Stimulated activated CD4-positive, alpha-beta T cell treated with anti-CD3 and anti-CD28 coated beads, Interleukin-1b, Interleukin-23, amount 100 ng/mL, for 4 hours (primary cell): ENCODE results near the gene RABGAP1L.

ENCODE experiments used
- DNase-seq, 2 donors: peaks; one replicate each; pipeline ENCODE4 v3.0.0-alpha.2; 2020; ENCODE audit warnings: low read depth in 2 of 2

Gene RABGAP1L

GRCh38 chr1:174960362-174960761, 801.0 kb downstream of the RABGAP1L start:
- DNase-seq: no peak

- no peak for DNase-seq
Measured at GRCh38 chr1:174963529-174964125, 804.3 kb downstream of the RABGAP1L start.

DNA sequence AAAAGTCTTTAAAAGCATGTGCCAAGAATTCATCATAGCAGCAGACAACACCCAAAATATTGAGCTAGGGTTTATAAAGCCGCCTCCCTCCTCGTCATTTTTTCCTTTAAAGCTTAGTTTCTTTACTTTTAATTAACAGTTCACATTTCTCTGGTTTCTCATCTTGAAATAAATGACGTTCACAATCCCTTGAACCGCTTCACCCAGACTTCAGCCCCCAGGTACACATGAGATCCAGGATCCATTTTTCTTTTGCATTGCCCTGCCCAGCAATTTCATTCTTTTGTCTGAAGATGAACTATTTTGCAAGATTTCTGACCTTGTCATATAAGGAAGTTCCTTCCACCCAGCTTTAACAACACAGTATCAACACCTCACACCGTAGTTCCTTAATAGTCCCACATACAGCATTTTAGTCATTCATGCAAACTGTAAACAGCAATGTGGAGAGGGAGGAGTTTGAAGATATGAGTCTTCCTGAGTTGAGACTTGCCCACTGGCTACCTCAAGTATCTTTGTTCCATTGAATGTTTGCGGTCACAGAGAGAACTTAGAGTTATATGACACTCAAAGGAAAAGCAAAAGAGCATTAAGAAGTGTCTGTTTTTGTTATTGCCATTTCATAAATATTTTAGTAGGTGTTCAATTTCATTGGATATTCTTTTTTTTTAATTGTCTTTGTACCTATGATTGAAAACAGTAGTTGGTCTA, 805.1 kb downstream of the RABGAP1L start:
- no peak for DNase-seq

- no peak for DNase-seq
Measured at GRCh38 chr1:174964972-174965361, 805.6 kb downstream of the RABGAP1L start.

GRCh38 chr1:174965362-174966007, 806.2 kb downstream of the RABGAP1L start:
- DNase-seq: no peak

DNA sequence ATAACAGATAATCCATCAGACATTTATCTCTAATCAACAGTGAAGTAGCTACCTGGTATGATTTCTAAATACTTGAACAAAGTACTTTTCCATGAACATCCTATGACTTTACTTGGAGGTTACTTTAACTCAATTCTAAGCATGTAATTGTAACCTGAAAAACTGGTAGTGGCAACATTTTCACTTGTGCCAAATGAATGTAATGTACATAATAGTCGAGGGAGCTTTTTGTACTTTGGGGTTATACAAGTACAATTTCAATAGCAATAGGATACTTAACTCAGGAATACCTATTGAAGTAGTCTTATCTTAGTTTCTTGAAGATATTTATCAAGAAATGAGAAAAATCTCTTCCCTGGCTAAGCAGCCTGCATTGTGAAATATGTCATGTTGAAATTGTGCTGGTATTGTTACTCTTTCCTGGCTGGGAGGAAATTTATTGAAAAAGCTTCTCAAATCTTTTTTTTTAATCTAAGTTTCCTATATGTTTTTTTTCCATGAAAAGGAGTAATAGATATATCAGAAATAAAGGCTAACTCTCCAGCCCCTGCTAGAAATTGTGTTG, 806.8 kb downstream of the RABGAP1L start:
- DNase-seq: no peak

DNA sequence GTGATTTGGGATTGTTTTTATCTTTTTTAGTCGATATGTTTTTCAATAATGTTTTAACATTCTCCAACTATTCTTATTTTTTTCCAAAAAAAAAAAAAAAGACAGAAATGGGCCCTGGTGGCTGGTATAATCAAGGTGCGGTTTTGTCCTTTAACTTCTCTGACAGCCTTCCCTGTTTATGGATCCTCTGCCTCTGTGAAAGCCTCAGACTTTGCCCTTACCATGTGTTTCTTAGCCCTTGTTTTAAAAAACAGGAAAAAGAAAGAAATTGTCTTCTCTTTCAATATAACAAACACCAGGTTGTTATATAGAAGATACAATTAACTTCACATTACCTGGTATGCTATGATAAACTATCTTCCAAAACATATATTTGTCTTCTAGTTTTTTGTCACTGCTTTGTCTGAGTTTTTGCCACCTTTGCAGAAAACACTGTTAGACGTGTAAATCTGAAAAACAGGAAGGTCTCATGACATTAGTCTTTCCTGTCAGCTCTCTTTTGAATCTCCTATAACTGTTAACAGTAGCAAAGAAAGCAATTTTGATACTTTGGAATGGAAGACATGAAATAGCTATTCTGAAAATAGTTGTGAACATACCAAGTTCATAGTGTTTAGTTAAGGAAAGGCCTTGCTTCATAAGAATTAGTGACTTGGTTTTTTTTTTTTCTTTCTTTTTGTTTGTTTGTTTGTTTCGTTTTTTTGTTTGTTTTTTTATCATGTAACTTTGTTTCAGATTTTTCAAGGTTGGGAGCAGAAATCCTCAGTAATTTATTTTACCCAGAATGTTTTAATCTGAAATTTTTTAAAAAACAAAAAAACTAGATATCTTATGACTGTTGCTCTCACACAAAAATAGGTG, 808.8 kb downstream of the RABGAP1L start:
- DNase-seq: no peak

DNA sequence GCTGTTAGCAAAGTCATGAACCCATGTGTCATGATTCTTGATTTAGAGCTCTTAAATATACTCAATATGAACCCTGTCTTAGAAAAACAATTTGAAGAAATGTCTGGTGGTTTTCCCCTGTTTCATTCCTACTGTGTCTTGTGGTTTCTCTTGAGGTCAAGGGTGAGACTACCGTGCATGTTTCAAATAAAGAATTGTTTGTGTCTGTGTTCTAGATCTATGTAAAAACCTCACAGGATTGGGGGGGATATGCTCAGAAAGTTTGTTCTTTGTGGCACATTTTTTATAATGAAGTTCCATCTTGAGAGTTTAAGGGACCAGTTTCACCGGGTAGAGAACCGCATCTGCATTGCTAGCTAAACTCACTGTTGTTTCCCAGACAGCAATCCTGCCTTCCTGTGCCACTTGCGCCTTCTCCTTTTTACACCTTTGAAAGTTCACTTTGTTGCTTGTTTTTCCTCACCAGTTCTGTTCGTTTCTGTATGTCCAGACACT, 809.5 kb downstream of the RABGAP1L start:
- no peak for DNase-seq

- no peak for DNase-seq
Measured at GRCh38 chr1:174969977-174970376, 810.7 kb downstream of the RABGAP1L start.

GRCh38 chr1:174971466-174971865, 812.1 kb downstream of the RABGAP1L start:
- DNase-seq: no peak

- no peak for DNase-seq
Measured at GRCh38 chr1:174971902-174972301, 812.6 kb downstream of the RABGAP1L start.

GRCh38 chr1:174974711-174975119, 815.4 kb downstream of the RABGAP1L start:
- DNase-seq: no peak

DNA sequence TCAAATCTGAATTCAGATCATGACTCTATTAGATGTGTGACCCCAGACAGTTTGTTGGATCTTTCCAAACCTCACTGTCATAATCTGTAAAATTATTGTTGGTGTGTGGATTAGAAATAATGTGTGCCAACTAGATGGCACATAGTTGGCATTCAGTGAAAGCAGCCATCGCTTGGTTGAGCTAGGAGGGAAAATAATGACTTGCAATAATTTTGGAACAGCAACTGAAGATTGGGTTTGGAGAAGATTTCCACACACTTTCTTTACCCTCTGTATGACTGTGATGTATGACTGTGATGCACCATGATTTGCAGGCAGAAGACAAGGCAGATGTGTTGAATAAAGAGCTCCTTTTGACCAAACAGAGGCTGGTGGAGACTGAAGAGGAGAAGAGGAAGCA, 816.4 kb downstream of the RABGAP1L start:
- no peak for DNase-seq

DNA sequence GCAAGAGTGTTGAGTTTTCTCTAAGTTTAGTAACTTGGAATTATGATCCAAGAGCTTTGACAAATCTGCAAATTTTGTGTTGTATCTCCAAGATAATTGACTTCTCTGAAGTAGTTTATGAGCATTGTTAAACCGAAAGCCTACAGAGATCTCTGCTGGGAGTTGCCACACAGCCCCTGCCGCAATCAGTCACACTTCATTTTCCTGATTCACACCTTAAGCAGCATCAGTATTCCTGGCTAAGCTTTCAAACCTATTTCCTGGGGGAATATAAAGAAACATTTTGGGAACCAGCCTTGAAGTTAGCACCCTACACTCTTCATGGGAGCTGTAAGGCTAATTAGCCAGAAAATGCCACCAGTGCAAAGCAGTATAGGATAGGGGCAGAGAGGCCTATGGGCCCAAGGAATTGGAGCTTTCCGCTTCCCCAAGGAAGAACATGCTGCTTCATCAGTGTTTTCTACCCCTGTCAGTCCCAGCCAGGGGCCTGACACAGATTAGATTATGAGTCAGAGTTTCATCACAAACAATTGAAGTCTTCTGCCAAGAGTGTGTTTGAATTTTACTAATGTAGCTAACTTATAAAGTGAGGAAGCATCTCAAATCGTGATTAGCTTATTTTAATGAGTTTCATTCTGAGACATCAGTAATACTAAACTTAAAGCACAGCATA, 817.3 kb downstream of the RABGAP1L start:
- no peak for DNase-seq

- DNase-seq: peak in 1 of 2 donors; percentile 37
Measured at GRCh38 chr1:174982971-174983689, 823.8 kb downstream of the RABGAP1L start.

DNA sequence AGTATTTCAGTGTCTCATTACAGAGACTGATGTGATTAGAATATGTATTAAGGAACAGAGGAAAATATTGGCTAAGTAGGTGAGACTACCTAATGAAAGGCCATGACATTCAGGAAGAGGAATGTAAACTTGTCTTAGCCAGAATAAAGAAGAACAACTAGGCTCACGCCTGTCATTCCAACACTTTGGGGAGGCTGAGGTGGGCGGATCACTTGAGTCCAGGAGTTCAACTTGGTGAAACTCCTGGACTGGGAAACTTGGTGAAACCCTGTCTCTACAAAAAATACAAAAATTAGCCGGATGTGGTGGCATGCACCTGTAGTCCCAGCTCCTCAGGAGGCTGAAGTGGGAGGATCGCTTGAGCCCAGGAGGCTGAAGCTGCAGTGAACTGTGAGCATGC, 825.6 kb downstream of the RABGAP1L start:
- no peak for DNase-seq

DNA sequence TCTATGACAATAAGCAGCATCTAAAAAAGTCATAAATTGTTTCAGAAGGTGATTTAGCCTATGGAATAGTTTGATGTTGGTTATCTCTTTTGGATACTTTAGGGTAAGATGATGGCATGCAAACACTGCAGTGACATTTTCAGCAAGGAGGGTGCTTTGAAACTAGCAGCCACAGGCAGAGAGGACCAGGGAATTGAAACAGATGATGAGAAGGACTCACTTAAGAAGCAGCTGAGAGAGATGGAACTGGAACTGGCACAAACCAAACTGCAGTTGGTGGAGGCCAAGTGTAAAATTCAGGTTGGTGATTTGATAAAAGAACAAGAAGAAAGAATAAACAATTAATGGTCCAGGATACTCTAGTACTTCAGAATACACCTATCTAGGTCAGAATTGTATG, 829.2 kb downstream of the RABGAP1L start:
- DNase-seq: no peak

DNA sequence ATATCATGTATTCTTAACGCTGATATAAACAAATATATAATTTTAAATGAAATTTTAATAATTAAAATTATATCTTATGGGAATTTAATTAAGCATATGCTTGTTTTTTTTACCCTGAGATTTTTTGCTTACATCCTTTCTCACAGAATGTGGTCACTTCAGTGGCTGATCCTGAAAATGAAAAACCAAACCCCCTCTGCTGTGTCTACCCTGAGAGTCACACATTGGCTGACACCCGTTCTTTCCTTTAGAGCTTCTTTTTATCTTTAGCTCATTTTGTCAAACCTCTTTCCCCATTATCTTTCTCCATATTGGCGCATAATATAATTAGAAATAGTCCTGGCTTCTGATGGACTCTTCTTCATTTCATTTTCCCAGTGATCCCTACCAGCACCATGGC, 829.7 kb downstream of the RABGAP1L start:
- no peak for DNase-seq

DNA sequence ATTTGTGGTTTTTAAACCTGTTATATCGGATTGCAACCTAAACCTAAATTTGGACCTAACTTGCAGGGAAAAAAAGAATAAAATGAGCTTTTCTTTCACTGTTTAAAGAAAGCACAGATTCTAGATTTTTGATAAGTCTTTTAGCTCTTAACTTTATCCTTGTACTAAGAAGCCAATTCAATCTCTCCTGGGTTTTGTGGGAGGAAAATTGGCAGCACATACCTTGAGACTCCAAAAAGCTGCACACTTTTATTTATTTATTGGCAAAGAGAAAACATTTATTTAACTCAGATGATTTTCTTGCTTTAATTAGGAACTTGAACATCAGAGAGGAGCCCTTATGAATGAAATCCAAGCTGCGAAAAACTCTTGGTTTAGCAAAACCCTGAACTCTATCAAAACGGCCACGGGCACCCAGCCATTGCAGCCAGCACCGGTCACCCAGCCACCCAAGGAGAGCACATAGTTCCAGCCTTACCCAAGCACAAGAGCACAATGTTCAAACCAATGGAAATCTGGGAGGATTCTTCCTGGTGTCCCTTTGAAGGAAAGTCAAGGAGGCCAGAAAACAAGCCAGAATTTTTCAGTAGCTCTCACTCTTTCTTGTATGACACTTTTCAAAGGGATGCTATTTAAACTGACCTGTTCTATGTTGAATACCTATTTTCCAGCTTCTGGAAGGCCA, 830.4 kb downstream of the RABGAP1L start:
- no peak for DNase-seq
